Vagina (tissue), 2 donors: ENCODE results near the gene TMEM17. TPM values are rescaled to one million over a fixed set of nuclear protein-coding genes. Genes with fewer than 3 reads are reported as not detected.
"Not testable (repeated sequence)": the region's sequence is repeated elsewhere in the genome, so short reads cannot be mapped to it uniquely, and the experiment has no call there.

Source experiments
- DNase-seq, 2 donors: peaks; one replicate each; pipeline ENCODE4 v3.0.0-alpha.2; 2017; ENCODE audit errors: extremely low spot score in 2 of 2
- H3K27ac ChIP-seq: fragments of 200-600 bp; sonication (generic); one replicate; pipeline ENCODE4 v1.5.1; 2019
- H3K27me3 ChIP-seq: fragments of 200-600 bp; sonication (generic); one replicate; pipeline ENCODE4 v1.5.1; 2019
- H3K36me3 ChIP-seq, 2 donors: fragments of 200-600 bp; sonication (generic); one replicate each; pipeline ENCODE4 v1.5.1; 2017 to 2019
- H3K4me1 ChIP-seq: fragments of 200-600 bp; sonication (generic); one replicate; pipeline ENCODE4 v1.5.1; 2019
- H3K4me3 ChIP-seq, 2 donors: fragments of 200-600 bp; sonication (generic); 1 replicate in 1 of 2; 2 replicates in 1 of 2; pipeline ENCODE4 v1.5.1; 2016 to 2019
- H3K9me3 ChIP-seq: fragments of 200-600 bp; sonication (generic); one replicate; pipeline ENCODE4 v1.5.1; 2019
- POLR2A ChIP-seq, 2 donors: fragments of 450-650 bp; IDR thresholded peaks; one replicate each; pipeline ENCODE4 v1.6.1; 2017; ENCODE audit warnings: antibody characterized with exemption in 2 of 2, mild to moderate bottlenecking in 2 of 2, moderate library complexity in 2 of 2
- POLR2AphosphoS5 ChIP-seq, 2 donors: sonication (generic); formaldehyde crosslinking; IDR thresholded peaks; one replicate each; pipeline ENCODE4 v1.9.0; 2017; ENCODE audit warnings: antibody characterized with exemption in 2 of 2, mild to moderate bottlenecking in 2 of 2, low read depth in 1 of 2; ENCODE audit not compliant: insufficient read depth in 1 of 2
- intact Hi-C: fragments of 100-400 bp; cut with DNase I; formaldehyde crosslinking; loops from one replicate; pipeline ENCODE4 v1.15.1; 2023
- total RNA-seq: library from RNA; depleted of rRNA; stranded (reverse); fragments of >200 nt; gene quantifications from one replicate; pipeline ENCODE4 v1.2.3, GENCODE V29; 2016
- TF ChIP-seq, protein P1 (sequence below), 3 experiments: fragments of 450-650 bp in 2 of 3; fragments of 200-600 bp in 1 of 3; sonication (generic) in 1 of 3; IDR thresholded peaks; one replicate each; pipeline ENCODE4 v1.5.1; 2017 to 2019; ENCODE audit warnings: antibody characterized with exemption in 3 of 3, mild to moderate bottlenecking in 2 of 3, moderate library complexity in 2 of 3

TMEM17 gene
- total RNA-seq, 1 donor from 2014 or later, result 0.98 TPM

DNA sequence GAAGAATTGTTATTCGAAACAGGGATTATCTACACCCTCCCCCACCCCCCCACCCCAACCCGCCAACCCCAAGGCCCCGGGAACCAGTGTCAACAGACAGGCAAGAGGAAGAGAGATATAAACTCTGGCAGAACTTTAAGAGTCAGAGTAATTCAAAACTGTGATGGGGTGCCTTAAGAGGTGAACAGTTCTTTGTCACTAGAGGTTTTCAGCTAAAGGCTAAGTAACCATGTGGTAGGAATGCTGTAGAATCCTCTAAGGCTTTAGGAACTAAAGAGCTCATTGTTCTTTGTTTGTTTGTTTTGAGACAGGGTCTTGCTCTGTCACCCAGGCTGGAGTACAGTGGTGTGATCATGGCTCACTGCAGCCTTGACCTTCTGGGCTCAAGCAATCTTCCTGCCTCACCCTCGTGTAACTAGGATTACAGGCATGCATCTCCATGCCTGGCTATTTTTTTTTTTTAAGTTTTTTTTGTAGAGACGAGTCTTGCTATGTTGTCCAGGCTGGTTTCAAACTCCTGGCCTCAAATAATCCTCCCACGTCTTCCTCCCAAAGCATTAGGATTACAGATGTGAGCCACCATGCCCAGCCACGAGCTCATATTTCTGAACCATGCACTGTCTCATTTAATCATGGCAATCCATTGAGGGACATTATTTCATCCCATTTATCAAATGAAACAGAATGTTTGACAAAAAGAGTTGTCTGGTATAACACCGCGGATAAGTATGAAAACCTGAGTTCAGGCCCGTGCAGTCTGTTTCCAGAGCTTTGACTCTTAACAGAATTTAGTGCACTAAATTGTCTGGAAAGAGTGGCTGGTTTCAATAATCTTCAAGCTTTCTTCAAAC is 20.8 kb upstream of the TMEM17 start:
- no peak for DNase-seq
- TF ChIP-seq POLR2A (IDR thresholded peaks at IDR 0.05), result no peak
- TF ChIP-seq POLR2AphosphoS5 (IDR thresholded peaks at IDR 0.05; ENCODE audit: insufficient read depth in 1 of 2, low read depth in 1 of 2), result no peak
- TF ChIP-seq, protein P1, sequence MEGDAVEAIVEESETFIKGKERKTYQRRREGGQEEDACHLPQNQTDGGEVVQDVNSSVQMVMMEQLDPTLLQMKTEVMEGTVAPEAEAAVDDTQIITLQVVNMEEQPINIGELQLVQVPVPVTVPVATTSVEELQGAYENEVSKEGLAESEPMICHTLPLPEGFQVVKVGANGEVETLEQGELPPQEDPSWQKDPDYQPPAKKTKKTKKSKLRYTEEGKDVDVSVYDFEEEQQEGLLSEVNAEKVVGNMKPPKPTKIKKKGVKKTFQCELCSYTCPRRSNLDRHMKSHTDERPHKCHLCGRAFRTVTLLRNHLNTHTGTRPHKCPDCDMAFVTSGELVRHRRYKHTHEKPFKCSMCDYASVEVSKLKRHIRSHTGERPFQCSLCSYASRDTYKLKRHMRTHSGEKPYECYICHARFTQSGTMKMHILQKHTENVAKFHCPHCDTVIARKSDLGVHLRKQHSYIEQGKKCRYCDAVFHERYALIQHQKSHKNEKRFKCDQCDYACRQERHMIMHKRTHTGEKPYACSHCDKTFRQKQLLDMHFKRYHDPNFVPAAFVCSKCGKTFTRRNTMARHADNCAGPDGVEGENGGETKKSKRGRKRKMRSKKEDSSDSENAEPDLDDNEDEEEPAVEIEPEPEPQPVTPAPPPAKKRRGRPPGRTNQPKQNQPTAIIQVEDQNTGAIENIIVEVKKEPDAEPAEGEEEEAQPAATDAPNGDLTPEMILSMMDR (IDR thresholded peaks at IDR 0.05), result no peak
- intact Hi-C loops, result no loop called here
- no peaks in the 10 kb centered on the region for H3K27me3 ChIP-seq
- H3K4me3 ChIP-seq, result no peak overlapping the region
- H3K9me3 ChIP-seq, result no peaks in the 10 kb centered on the region
- H3K36me3 ChIP-seq, result no peaks in the 10 kb centered on the region
- peaks cover 19% of the 10 kb centered on the region for H3K4me1 ChIP-seq
- no peak overlapping the region for H3K27ac ChIP-seq

DNA sequence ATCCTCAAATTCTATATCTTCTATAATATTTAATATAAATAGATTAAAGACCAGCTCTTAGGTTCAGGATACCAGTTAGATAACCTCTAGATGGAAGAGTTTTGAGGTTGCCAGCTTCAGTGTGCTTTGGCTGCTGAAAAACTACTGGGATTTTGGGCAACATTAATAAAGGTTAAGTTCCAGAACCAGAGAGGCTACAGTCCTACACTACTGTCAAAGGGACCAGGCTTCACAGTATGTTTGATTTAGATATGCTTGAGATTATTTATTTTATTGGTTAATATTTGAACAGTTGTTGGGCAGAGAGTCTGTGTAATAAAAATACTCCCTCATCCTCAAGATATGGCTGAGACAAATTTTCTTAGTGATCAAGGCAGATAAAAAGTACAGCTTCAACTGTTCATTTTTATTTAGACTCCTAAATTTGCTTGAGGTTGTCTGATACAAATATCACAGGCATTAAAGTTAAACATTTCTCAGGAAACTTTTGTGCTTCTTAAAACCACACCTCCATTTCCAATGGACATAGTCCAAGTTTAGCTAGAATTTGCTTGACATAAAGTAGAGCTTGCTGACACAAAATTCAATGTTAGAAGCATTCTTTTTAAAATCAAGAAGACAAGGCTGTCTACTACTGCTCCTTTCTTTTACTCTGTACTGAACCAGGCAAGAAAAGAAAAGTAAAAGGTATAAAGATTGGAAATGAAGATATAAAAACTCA is 19.7 kb upstream of the TMEM17 start:
- intact Hi-C loops, result no loop called here
- TF ChIP-seq, protein P1 (IDR thresholded peaks at IDR 0.05), result no peak
- H3K27me3 ChIP-seq, result no peaks in the 10 kb centered on the region
- no peaks in the 10 kb centered on the region for H3K9me3 ChIP-seq
- H3K4me3 ChIP-seq, result no peak overlapping the region
- H3K4me1 ChIP-seq, result peaks cover 19% of the 10 kb centered on the region
- no peaks in the 10 kb centered on the region for H3K36me3 ChIP-seq
- no peak for DNase-seq
- H3K27ac ChIP-seq, result no peak overlapping the region

GRCh38 chr2:62524293-62524941 is 18.4 kb upstream of the TMEM17 start:
- Histone ChIP-seq H3K27me3 (no peaks in the 10 kb centered on the region), H3K4me1 (peaks cover 19% of the 10 kb centered on the region), H3K9me3 (no peaks in the 10 kb centered on the region), H3K27ac (no peak overlapping the region), H3K4me3 (no peak overlapping the region), H3K36me3 (no peaks in the 10 kb centered on the region)
- no peak for DNase-seq
- TF ChIP-seq, protein P1 (IDR thresholded peaks at IDR 0.05), result no peak
- TF ChIP-seq POLR2A (IDR thresholded peaks at IDR 0.05) (no peak), POLR2AphosphoS5 (IDR thresholded peaks at IDR 0.05; ENCODE audit: insufficient read depth in 1 of 2, low read depth in 1 of 2) (no peak)
- intact Hi-C loops, result no loop called here

- H3K27me3 ChIP-seq, intact Hi-C loops, H3K9me3 ChIP-seq, H3K4me1 ChIP-seq, H3K36me3 ChIP-seq, H3K27ac ChIP-seq, H3K4me3 ChIP-seq, DNase-seq: not testable (repeated sequence)
Observed at GRCh38 chr2:62521061-62521460, 15.1 kb upstream of the TMEM17 start.

DNA sequence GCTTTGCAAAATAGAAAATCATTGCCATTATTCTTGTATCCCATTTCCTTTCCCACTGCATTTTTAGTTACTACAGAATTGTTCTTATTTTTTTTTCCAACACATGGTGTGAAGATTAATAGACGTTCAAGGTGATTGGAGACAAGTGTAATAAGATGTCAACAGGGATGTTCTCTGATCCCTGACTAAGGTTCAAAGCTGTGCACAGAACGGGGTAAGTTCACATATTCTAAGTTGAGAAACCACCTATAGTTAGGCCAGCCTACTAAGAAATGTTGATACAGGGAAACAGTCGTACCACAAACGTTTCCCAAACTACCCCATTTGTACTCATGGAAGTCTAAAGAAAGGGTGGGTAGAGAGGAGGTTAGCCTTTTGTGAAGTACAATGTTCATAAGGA is 6.4 kb upstream of the TMEM17 start:
- TF ChIP-seq, protein P1 (IDR thresholded peaks at IDR 0.05), result no peak
- no peak for TF ChIP-seq POLR2AphosphoS5 (IDR thresholded peaks at IDR 0.05; ENCODE audit: insufficient read depth in 1 of 2, low read depth in 1 of 2)
- TF ChIP-seq POLR2A (IDR thresholded peaks at IDR 0.05), result no peak
- no peaks in the 10 kb centered on the region for H3K36me3 ChIP-seq
- H3K4me3 ChIP-seq, result no peak overlapping the region
- no peaks in the 10 kb centered on the region for H3K9me3 ChIP-seq
- intact Hi-C loops, result no loop called here
- no peaks in the 10 kb centered on the region for H3K4me1 ChIP-seq
- no peak overlapping the region for H3K27ac ChIP-seq
- no peak for DNase-seq
- no peaks in the 10 kb centered on the region for H3K27me3 ChIP-seq
